GM21423 (cell line): Measurements from ENCODE around the gene CDH16.
"Not testable (repeated sequence)": the region's sequence is repeated elsewhere in the genome, so short reads cannot be mapped to it uniquely, and the experiment has no call there.

ENCODE experiments used
- ATAC-seq: cut with Tn5 transposase; IDR thresholded peaks from one replicate; pipeline ENCODE4 v1.9.1; 2021; ENCODE audit warnings: mild to moderate bottlenecking, moderate library complexity; ENCODE audit not compliant: unreplicated experiment

Gene CDH16, protein sequence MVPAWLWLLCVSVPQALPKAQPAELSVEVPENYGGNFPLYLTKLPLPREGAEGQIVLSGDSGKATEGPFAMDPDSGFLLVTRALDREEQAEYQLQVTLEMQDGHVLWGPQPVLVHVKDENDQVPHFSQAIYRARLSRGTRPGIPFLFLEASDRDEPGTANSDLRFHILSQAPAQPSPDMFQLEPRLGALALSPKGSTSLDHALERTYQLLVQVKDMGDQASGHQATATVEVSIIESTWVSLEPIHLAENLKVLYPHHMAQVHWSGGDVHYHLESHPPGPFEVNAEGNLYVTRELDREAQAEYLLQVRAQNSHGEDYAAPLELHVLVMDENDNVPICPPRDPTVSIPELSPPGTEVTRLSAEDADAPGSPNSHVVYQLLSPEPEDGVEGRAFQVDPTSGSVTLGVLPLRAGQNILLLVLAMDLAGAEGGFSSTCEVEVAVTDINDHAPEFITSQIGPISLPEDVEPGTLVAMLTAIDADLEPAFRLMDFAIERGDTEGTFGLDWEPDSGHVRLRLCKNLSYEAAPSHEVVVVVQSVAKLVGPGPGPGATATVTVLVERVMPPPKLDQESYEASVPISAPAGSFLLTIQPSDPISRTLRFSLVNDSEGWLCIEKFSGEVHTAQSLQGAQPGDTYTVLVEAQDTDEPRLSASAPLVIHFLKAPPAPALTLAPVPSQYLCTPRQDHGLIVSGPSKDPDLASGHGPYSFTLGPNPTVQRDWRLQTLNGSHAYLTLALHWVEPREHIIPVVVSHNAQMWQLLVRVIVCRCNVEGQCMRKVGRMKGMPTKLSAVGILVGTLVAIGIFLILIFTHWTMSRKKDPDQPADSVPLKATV

DNA sequence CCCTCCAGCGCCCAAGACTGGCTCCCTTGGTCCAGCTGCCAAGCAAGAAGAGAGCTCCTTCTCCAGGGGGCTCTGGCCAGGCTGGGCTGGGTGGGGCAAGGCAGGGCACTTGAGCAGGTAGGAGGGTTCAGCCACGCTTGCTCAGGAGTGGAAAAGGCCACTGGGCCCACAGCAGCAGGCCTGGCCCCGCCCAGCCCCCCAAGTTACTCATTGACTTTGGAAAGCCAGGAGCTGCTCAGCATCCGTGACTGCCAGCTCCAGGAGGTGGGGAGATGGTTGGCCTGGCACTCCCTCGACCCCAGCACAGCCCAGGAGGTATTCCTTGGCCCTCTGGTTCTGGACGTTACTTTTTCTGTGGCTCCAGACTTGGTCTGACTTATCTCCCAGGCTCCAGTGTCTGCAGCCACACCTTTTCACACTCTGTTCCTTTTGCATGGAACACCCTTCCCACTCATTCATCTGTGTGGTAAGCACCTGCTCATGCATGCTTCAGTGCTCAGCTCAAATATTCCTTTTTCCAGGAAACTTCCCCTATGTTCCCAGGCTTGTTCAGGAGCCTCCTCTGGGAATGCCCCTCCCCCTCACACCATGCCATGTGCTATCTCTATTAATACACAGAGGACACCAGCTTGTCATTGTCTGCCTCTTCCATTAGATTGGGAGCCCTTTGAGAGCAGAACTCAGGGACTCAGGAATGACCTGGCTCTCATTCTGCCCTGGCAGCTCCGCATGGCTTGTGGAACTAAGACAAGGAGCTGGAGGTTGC lies at the start of gene CDH16:
CDH16 (minus strand) TSS at position 83 of the 766 bp plus-strand sequence. CDS start 820 bp downstream, outside the sequence.
- no peak for ATAC-seq

DNA sequence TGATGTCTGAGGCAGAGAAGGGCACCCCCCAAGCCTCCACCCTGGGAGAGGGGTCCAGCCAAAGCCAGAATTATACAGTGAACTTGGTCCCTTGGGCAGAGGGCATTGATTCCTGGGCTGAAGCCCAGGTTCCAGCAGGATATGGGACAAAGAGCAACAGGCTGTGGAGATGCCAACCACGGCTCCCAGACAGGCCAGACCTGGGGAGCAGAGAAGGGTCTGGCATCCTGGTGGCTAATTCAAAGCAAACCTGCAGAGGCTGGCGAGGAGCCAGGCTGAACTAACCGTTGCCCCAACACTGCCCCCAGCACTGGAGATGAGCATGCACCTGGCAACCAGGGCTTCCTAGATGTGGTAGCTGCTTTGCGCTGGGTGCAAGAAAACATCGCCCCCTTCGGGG lies 45.4 kb upstream of the CDH16 start:
- ATAC-seq: no peak

DNA sequence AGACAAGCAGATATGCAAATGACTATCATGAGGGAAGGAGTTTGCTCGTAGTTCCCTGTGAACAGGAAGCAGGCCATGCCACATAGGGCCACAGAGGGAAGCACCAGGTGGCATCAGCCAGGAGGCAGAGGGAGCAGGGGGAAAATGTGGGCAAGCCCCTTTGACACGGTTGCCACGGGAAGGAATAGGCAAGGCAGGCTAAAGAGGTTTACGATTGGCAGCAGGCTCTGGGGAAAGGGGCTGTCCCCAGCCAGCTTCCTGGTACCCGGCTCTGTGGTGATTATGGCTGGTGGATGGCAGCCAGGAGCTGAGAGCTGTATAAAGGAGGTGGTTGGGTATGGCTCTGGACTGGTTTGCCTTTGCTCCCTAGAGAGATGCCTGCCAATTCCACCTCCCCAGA lies 43.2 kb upstream of the CDH16 start:
- no peak for ATAC-seq

DNA sequence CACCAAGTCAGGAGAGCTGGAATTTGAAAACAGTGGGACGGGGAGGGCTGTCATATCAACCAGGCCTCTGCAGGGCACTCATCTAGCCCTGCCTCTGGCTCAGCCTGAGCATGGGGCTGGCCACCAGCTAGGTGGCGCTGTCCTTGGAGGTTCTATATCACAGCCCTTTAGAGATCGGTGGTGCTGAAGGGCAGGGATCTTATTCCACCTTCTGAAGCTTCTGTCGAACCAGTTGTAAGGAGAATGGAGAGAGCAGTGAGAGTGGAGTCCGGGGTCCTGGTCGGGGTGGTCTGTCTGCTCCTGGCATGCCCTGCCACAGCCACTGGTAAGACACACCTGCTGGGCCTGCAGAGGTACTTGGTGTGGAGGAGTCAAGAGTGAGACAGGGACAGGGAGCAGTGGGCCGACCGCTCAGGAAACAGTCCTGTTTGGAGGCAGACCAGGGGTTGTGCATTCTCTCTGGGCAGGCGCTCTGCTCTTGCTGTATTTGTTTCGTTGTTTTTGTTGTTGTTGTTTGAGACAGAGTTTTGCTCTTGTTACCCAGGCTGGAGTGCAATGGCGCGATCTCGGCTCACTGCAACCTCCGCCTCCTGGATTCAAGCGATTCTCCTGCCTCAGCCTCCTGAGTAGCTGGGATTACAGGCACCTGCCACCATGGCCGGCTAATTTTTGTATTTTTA lies 42.5 kb upstream of the CDH16 start, which contains the start of gene CES3:
CES3 (plus strand) TSS at position 202 of the 680 bp plus-strand sequence; CDS start at position 244, 42 bp downstream.
- peak; percentile 69 for ATAC-seq

DNA sequence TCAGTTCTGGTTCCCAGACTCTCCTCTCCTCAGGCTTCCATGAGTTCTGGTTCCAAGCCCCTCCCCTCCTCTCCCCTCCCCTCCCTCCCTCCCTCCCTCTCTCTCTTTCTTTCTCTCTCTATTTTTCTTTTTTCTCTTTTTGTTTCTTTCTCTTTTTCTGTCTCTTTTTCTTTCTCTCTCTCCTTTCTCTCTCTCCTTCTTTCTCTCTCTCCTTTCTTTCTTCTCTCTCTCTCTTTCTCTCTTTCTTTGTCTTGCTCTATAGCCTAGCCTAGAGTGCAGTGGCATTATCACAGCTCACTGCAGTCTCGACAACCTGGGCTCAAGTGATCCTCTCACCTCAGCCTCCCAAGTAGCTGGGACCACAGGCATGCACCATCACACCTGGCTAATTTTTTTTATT lies 41.6 kb upstream of the CDH16 start:
- no peak for ATAC-seq

DNA sequence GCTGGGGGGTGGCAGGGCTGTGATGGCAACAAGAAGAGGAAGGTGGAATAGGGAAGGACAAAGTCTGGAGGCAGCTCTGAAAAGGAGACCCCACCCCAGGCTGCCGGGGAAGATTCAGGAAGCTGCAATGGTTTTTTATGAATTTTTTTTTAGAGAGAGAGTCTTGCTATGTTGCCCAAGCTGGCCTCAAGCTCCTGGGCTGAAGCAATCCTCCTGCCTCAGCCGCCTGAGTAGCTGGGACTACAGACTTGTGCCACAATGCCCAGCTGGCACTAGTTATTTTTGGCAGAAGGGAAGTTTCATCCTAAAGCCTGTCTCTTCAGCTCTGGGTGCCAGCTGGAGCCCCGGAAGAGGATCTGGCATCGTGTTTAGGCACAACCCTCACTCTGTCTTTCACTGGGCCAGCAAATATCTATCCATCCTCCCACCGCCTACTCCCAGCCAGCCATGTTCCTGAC lies 41.0 kb upstream of the CDH16 start:
- ATAC-seq: no peak

DNA sequence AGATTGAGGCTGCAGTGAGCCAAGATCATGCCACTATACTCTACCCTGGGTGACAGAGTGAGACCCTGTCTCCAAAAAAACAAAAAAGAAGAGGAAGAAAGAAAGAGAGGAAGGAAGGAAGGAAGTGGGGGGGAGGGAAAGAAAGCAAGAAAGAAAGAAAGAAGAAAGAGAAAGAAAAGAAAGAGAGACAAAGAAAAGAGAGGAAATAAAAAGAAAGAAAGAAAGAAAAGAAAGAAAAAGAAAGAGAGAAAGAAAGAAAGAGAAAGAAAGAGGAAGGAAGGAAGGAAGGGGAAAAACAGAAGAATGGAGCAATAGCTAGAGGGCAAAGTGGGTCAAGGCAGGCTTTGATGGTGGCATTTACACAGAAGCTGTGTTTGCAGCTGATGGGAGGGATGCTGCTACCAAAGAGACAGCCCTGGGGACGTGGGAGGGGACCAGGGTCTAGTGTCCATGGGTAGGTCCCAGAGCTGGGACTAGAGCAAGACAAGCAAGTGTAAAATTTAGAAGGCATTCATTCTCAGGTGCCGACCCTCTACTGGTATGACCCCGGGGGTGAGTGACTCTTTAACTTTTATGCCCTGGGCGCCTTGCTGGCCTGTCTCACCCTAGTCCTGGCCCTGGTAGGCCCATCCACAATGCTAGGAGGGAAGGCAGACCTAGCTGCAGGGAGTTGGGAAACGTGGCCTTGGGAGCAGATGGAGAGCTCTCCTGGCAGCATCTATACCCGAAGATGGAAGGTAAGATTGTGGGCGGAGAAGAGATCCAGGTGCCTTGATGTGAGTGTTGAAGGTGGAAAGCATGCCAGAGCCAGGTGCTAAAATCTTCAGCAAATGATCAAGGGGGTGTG lies 40.4 kb upstream of the CDH16 start:
- no peak for ATAC-seq

DNA sequence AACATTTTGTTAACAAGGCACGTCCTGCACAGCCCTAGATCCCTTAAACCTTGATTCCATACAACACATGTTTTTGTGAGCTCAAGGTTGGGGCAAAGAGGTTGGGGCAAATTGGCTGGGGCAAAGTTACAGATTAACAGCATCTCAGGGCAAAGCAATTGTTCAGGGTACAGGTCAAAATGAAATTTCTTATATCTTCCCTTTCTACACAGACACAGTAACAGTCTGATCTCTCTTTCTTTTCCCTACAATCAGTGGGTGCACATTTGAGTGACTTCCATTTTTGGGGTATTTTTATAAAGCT lies 37.4 kb upstream of the CDH16 start:
- not testable (repeated sequence) for ATAC-seq

DNA sequence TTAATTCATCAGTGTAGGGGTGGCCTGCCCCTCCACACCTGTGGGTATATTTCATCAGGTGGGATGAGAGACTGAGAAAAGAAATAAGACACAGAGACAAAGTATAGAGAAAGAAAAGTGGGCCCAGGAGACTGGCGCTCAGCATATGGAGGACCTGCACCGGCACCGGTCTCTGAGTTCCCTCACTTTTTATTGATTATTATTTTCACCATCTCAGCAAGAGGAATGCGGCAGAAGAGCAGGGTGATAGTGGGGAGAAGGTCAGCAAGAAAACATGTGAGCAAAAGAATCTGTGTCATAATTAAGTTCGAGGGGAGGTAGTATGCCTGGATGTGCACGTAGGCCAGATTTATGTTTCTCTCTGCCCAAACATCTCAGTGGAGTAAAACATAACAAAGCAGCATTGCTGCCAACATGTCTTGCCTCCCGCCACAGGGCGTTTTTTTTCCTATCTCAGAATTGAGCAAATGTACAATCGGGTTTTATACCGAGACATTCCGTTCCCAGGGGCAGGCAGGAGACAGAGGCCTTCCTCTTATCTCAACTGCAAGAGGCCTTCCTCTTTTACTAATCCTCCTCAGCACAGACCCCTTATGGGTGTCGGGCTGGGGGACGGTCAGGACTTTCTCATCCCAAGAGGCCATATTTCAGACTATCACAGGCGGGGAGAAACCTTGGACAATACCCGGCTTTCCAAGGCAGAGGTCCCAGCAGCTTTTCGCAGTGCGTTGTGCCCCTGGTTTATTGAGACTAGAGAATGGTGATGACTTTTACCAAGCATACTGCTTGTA lies 36.9 kb upstream of the CDH16 start:
- ATAC-seq: not testable (repeated sequence)

DNA sequence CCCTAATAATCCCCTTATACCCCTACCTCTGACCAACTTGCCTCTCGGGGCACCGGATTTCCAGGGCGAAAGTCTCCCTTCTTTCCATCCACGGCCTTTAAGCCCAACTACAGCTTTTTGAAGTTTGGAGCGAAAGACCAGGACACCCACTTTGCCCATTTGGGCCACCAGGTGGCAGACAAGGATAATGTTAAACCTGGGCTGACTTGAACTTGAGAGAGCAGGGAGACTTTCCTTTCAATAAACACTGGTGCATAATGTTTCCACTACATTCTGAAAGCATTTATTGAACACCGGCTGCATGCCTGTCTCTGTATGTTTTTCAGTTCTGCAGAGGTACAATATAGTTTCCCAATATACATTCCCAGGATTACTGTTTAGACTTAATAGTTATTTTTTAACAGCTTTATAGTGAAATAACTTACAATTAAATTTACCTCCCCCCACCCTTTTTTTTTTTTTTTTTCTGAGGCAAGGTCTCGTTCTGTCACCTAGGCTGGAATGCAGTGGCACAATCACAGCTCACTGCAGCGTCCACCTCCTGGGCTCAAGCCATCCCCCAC lies 35.5 kb upstream of the CDH16 start:
- no peak for ATAC-seq

DNA sequence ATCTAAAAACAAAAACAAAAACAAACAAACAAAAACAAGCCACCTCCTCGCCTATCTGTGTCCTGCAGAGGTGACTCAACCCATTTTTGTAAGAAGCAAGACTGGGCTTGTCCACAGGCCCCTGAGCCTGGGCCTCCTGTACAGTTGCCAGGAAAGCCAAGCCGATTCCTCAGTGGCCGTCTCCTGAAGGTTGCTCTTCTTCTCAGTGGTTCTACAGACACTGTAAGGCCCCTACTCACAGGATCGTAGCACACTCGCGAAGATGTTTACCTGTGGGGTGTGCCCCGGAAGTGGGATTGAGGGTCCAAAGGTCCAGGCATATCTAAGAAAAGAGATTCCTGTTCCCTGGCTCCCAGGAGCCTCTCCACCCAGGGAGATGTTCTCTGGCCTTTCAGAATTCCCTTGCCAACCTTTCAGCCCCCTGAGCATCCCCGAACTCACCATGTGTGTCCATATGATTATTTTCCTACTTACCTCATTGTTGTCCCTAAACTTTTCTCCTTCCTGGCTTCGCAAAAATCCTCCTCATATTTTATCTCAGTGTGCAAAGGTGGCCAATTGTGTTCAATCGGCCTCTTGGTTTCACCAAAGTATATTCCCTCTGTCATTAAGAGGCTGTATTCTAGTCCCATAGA lies 34.9 kb upstream of the CDH16 start:
- no peak for ATAC-seq

DNA sequence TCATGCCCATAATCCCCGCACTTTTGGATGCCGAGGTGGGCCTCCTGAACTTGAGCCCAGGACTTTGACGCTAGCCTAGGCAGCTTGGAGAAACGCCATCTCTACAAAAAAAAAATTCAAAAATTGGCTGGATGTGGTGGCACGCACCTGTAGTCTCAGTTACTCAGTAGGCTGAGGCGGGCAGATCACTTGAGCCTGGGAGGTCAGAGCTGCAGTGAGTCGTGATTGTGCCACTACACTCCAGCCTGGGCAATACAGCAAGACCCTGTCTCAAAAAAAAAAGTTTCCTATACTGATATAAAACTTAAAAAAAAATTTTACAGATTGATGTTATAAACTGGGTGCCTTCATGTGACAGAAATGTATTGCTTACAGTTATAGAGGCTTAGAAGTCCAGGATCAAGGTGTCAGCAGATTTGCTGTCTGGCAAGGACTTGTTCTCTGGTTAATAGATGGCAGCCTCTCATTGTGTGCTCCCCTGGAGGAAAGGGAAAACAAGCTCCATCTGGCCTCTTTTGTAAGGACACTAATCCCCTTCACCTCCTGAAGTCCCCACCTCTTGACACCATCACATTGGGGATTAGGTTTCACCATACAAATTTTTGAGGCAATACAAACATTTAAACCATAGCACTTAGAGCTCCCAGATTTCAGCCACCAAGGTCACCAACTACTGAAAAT lies 33.9 kb upstream of the CDH16 start:
- ATAC-seq: no peak

DNA sequence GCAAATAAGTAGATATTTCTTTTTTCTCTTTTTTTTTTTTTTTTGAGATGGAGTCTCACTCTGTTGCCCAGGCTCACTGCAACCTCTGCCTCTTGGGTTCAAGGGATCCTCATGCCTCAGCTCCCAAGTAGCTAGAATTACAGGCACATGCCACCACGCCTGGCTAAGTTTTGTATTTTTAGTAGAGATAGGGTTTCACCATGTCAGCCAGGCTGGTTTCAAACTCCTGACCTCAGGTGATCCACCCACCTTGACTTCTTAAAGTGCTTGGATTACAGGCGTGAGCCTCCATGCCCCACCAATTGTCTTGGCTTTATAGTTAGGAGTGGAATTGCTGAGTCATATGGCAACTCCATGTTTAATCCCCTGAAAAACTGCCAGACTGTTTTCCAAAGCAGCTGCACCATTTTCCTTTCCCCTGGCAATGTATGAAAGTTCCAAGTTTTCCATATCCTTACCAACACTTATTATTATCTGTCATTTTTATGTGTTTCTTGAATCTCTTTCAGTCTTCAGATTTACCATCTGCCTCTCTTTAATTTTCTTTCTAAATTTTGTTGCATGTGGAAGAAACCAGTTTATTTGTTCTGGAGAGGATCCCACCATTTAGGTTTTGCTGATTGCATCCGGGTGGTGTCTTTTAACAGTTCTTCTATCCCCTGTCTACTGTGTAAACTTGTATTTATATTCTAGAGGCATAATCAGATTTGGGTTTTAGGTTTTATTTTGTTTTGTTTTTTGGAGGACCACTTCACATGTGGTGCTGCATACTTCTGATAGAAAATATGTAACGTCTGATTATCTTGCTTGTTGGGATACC lies 32.5 kb upstream of the CDH16 start:
- no peak for ATAC-seq

DNA sequence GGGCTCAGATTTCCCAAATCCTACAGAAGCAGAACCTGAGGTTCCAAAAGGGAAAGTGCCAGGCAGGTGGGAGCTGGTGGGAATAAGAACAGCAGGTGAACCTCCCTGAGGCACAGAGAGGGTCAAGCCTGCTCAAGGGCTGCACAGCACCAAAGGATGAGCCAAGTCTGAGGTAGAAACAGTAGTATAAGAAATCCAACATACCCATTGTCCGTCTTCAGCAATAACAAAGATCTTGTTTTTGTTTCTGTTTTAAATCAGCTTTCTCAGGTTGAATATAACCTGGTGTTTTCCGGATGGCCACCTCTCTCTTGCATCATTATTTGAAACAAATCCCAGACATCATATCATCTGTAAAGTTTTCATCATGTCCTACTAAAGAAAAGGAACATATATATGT lies 31.8 kb upstream of the CDH16 start:
- no peak for ATAC-seq

DNA sequence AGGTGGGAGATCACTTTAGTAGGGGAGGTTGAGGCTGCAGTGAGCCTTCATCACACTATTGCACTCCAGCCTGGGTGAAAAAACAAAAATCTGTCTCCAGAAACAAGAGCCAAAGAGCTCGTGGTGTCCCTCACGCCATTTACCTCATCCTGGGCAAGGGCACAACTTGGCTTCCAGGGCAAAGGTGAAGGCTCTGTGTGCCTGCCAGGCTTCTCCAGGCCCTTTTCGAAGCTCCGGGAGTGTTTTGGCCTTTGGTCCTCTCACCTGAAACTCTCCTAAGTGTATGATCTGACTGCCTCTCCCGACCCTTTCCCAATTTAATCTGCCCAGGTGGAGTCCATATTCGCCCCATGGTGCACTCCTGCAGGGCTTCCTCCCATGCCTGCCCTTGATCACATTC lies 30.8 kb upstream of the CDH16 start:
- no peak for ATAC-seq

DNA sequence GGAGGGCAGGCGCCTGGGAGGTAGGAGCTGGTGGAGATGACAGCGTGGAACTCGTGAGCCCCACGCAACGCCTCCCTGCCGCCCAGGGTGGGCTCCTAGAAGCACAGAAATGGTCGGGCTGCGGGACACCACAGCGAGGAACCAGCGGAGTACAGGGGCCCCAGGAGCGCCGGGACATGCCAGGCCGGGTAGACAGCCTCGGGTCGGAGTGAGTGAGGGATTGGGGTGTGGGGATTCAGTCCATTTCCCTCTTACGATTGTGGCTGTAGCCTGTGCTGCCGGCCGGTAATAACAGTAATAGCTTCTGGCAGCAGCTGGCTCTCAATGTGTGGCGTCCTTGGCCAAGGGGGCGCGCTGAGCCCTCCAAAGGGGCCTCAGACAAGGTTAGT lies 30.1 kb upstream of the CDH16 start:
- no peak for ATAC-seq
